A549 treated with Hydrocortisone at 1 μM for 4 hours (cell line): ENCODE results near the gene OR2M5. TPM values are rescaled to one million over a fixed set of nuclear protein-coding genes. Genes with fewer than 3 reads are reported as not detected.

Experiments used
- total RNA-seq: library from RNA; stranded (reverse); fragments of 200-300 nt; extraction: Qiagen RNA extraction; gene quantifications from 5 replicates; pipeline ENCODE4 v1.2.3, GENCODE V29; 2022

Gene OR2M5
- total RNA-seq, result not detected in 5 replicates

GRCh38 chr1:248144513-248145198 is at the start of gene OR2M5:
TSS of gene OR2M5 (plus strand) at chr1:248145148. CDS start at chr1:248145148, 0 bp downstream.

GRCh38 chr1:248174521-248174920 is 29.6 kb downstream of the OR2M5 start, which contains the start of gene OR2M2:
TSS of gene OR2M2 (plus strand) at chr1:248174821. CDS start at chr1:248179986, 5,165 bp downstream.

Other genes starting within 250 kb of the OR2M5 start
- not detected in 5 replicates for gene OR2W3, start 249.6 kb upstream of the OR2M5 start, total RNA-seq
- not detected in 5 replicates for gene OR2T8, start 224.9 kb upstream of the OR2M5 start, total RNA-seq
- gene OR2AJ1, start 220.3 kb upstream of the OR2M5 start, total RNA-seq, result not detected in 5 replicates
- gene OR2L8, start 196.3 kb upstream of the OR2M5 start, total RNA-seq, result not detected in 5 replicates
- not detected in 5 replicates for gene OR2AK2, start 179.9 kb upstream of the OR2M5 start, total RNA-seq
- gene OR2L5, start 131.5 kb upstream of the OR2M5 start, total RNA-seq, result not detected in 5 replicates
- not detected in 5 replicates for gene OR2L2, start 115.1 kb upstream of the OR2M5 start, total RNA-seq
- gene OR2L3, start 98.3 kb upstream of the OR2M5 start, total RNA-seq, result not detected in 5 replicates
- not detected in 5 replicates for gene OR2L13, start 50.0 kb upstream of the OR2M5 start, total RNA-seq
- not detected in 5 replicates for gene OR2M2, start 29.7 kb downstream of the OR2M5 start, total RNA-seq
- not detected in 5 replicates for gene OR2M3, start 52.1 kb downstream of the OR2M5 start, total RNA-seq
- gene OR2M4, start 86.3 kb downstream of the OR2M5 start, total RNA-seq, result not detected in 5 replicates
- gene OR2T33, start 132.8 kb downstream of the OR2M5 start, total RNA-seq, result not detected in 5 replicates
- not detected in 5 replicates for gene OR2T12, start 158.3 kb downstream of the OR2M5 start, total RNA-seq
- not detected in 5 replicates for gene OR2M7, start 179.4 kb downstream of the OR2M5 start, total RNA-seq
- not detected in 5 replicates for gene OR14C36, start 203.6 kb downstream of the OR2M5 start, total RNA-seq
- gene OR2T4, start 216.5 kb downstream of the OR2M5 start, total RNA-seq, result not detected in 5 replicates
- not detected in 5 replicates for gene OR2T6, start 230.6 kb downstream of the OR2M5 start, total RNA-seq